GM08714 (cell line): ENCODE data around the gene WNT2B.

Experiments
- H3K4me3 ChIP-seq: fragments of 200-500 bp; sonication (Bioruptor generic); 2 replicates; pipeline ENCODE4 v1.5.1; 2014; ENCODE audit warnings: mild to moderate bottlenecking, low read length, inconsistent platforms
- ZNF274 ChIP-seq: IDR thresholded peaks from 2 replicates; pipeline ENCODE4 v1.6.1; 2012; ENCODE audit warnings: mild to moderate bottlenecking, low read depth, low read length

Gene WNT2B

DNA sequence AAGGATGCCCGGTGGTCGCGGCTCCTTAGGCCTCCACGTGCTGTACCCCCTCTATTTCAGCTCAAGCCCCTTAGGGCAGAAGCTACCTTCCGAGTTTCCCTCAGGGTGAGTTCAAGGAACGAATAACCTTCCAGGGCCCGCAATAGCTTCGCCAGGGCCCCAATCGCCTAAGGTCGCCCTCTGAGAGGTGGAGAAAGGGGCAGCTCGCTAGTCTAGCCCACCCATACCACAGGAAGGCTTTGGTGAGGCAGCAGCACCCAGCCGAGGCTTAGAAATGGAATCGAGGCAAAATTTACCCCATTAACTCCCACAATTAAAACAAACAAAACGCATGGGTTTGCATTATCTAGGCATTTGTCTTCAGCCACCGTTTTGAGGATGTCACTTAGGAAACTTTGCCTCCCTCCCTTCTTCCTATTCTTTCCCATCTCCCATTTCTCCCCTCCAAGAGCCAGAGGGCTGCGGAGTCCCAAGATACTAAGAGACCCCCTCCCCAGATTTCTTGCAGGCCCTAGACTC is 954 bp downstream of the WNT2B start:
- TF ChIP-seq ZNF274: no peak
- no peak overlapping the region for H3K4me3 ChIP-seq

DNA sequence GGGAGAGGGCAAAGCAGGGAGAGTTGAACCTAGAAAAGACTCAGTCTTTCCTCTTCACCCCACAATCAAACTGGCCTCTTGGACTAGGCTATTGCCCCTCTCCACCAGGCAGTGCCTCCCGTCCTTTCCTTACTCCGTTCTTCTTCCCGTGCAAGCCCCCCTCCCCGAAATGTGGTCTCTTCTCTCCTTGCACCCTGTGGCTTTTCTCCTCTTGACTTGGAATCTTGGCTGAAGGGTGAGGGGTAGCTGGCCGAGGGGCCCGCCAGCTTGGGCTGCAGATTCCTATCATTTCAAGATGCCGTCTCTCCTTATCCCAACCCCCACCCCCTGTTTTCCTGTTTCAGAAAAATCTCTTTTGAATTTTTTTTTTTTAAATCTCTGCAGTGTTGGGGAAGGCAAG is 1.6 kb downstream of the WNT2B start:
- H3K4me3 ChIP-seq: no peak overlapping the region
- no peak for TF ChIP-seq ZNF274

- H3K4me3 ChIP-seq: no peak overlapping the region
- TF ChIP-seq ZNF274: no peak
Observed at GRCh38 chr1:112511897-112512296, 3.1 kb downstream of the WNT2B start.

DNA sequence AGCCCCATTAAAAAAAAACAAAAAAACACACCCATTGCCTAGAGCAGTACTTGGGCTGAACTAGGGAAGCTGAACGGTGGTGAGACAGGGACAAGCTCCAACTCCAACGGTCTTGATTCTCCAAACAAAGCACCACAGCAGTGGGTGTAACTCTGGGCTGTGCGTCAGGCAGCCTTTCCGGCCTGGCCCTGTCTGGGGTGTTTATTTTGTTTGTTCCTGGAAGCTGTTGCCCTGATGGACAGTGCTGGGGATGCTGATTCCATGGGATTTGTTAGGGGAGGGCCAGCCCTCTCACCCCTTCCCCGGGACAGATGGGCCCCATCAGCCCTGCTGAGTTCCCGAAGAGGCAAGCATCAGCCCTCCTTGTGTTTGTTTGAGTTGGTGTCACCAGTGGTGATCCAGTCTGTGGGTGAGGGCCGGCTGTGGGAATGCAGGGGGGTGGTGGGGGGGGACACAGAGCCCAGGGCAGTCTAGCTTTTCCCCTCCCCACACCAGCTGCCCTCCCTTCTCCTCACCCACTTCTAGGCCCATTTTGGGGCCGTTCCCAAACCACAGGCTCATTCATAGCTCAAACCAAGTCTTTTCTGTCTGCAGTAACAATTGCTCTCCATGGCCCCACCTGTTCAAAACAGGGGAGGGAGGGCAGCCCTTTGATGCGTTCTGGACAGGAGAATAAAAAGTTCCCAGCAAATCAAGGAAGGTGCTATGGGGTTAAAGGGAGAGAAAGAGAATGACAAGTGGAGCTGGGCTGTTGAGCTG is 4.5 kb downstream of the WNT2B start:
- H3K4me3 ChIP-seq: no peak overlapping the region
- TF ChIP-seq ZNF274: no peak

DNA sequence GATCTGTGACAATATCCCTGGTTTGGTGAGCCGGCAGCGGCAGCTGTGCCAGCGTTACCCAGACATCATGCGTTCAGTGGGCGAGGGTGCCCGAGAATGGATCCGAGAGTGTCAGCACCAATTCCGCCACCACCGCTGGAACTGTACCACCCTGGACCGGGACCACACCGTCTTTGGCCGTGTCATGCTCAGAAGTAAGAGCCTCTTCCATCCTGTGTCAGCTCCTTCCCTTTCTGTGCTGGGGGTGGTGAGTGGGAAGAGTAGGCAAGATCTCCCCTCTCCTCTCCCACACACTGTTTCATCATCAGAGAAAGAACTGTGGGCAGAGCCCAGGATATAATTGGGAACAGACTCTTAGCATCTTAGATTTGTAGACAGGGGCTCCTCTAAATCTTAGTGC is 6.1 kb downstream of the WNT2B start:
- no peak for TF ChIP-seq ZNF274

GRCh38 chr1:112515311-112516009 is 6.7 kb downstream of the WNT2B start:
- TF ChIP-seq ZNF274: no peak
- H3K4me3 ChIP-seq: no peak overlapping the region

More for the DNA sequence above, 6.1 kb downstream of the WNT2B start:
- H3K4me3 ChIP-seq: no peak overlapping the region

DNA sequence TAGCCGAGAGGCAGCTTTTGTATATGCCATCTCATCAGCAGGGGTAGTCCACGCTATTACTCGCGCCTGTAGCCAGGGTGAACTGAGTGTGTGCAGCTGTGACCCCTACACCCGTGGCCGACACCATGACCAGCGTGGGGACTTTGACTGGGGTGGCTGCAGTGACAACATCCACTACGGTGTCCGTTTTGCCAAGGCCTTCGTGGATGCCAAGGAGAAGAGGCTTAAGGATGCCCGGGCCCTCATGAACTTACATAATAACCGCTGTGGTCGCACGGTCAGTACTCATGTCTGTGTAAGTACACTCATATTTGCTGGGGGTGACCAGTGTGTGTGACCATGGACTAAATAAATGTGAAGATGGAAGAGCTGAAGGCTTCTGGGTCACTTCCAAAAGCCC is 7.4 kb downstream of the WNT2B start:
- no peak for TF ChIP-seq ZNF274
- no peak overlapping the region for H3K4me3 ChIP-seq

GRCh38 chr1:112517231-112517630 is 8.5 kb downstream of the WNT2B start:
- TF ChIP-seq ZNF274: no peak
- H3K4me3 ChIP-seq: no peak overlapping the region

- TF ChIP-seq ZNF274: no peak
- H3K4me3 ChIP-seq: no peak overlapping the region
Observed at GRCh38 chr1:112517646-112518045, 8.9 kb downstream of the WNT2B start.

DNA sequence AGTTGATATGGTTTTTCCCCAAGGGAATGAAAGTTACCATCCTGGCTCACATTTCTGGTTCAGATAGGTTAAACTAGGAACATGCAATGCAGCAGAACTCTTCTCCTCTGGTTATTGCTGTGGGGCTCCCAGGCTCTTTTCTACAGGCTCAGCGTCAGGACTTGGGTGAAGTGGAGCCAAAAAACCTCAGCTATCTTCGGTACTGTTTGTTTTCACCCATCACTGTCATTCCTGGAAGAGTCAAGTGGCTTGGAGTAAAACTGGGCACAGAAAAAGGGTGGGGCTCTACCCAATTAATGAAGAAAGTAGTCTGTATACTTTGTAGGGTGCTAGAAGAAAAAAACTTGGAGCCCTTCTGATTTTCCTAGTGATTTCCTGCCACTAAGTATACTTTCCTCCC is 9.4 kb downstream of the WNT2B start:
- no peak for TF ChIP-seq ZNF274
- no peak overlapping the region for H3K4me3 ChIP-seq

GRCh38 chr1:112520166-112520565 is 11.4 kb downstream of the WNT2B start:
- TF ChIP-seq ZNF274: no peak

DNA sequence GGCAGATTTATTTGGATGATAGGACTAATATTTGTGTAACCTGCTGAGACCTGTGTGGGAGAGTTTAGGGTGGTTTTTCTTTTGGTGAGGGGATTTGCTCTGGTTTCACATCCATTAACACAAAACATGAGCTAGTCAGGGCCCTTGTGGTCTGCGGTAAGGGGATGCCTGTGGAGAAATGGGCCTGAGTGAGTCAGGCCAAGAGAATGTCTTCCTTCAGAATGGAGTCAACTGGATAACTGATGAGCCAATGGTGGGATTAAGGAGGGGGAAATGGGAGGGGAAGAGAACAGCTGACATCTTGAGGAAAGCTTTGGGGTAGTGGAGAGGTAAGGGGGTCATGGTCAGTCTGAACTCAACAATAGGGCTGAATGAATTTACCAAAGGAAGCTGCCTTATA is 13.9 kb downstream of the WNT2B start:
- TF ChIP-seq ZNF274: no peak
- H3K4me3 ChIP-seq: no peak overlapping the region

More at GRCh38 chr1:112520166-112520565, 11.4 kb downstream of the WNT2B start:
- H3K4me3 ChIP-seq: no peak overlapping the region

GRCh38 chr1:112524251-112524650 is 15.5 kb downstream of the WNT2B start:
- H3K4me3 ChIP-seq: no peak overlapping the region
- TF ChIP-seq ZNF274: no peak

DNA sequence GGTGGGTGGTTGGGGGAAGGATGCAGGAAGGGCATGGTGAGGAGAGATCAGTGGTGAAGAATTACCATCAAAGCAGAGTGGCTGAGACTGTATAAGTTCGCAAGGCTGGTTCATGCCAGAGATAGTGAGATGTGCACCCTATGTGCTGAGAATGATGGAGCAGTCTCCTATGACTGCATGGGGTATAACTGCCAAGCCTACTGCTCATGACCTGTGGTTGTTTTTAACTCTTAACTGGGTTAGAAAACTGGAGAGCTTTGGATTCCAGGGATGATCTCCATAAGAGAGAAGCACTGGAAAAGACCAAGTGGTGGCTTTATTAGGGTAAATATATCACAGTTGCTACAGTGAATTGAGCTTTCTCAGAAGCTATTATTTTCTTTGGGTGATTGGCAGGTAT is 16.2 kb downstream of the WNT2B start:
- no peak for TF ChIP-seq ZNF274
- no peak overlapping the region for H3K4me3 ChIP-seq
